Measurements from ENCODE around the gene SPATA2.
"Not testable (repeated sequence)": the region's sequence is repeated elsewhere in the genome, so short reads cannot be mapped to it uniquely, and the experiment has no call there.

The SPATA2 gene

GRCh38 chr20:49862607-49863200, 52.6 kb downstream of the SPATA2 start:
- no peak for DNase-seq (ENCODE audit: extremely low read depth in 1 of 2, low read depth in 1 of 2)

- DNase-seq (ENCODE audit: extremely low read depth in 1 of 2, low read depth in 1 of 2): not testable (repeated sequence)
Measured at GRCh38 chr20:49861232-49861631, 54.1 kb downstream of the SPATA2 start.

DNA sequence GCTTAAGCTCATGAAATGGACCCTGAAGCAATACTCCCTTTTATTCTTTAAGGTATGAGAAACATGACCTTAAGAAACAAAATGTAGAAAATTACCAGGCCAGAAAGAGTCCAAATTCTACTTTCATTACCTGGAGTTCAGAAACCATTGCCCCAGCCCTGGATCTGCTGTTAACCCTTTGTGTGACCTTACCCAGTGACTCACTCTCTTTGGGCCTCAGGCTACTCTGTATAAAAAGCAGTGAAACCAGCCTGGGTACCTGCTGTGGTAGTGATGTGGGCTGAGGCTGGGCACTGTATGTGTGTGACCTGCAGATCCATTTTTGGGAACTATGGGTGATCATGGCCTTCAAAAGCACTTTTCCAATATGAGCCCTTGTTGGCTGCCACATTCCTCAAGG, 55.5 kb downstream of the SPATA2 start:
- DNase-seq (ENCODE audit: extremely low read depth in 1 of 2, low read depth in 1 of 2): no peak

DNA sequence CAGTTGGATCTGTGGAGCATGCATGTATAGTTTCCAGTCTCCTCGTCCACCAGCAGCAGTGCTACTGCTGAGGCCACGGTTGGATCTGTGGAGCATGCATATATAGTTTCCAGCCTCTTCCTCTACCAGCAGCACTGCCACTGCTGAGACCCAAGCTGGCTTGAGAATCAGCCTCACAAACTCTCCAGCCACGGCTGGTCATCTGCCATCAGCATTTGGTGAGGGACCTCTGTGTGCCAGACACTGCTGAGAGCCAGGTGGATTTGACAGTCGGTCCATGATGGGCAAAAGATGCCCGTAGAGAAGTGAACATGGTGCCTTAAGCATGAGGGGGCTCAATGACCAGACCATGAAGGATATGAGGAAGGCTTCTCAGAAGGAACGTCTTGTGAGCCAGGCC, 56.3 kb downstream of the SPATA2 start:
- DNase-seq (ENCODE audit: extremely low read depth in 1 of 2, low read depth in 1 of 2): no peak

DNA sequence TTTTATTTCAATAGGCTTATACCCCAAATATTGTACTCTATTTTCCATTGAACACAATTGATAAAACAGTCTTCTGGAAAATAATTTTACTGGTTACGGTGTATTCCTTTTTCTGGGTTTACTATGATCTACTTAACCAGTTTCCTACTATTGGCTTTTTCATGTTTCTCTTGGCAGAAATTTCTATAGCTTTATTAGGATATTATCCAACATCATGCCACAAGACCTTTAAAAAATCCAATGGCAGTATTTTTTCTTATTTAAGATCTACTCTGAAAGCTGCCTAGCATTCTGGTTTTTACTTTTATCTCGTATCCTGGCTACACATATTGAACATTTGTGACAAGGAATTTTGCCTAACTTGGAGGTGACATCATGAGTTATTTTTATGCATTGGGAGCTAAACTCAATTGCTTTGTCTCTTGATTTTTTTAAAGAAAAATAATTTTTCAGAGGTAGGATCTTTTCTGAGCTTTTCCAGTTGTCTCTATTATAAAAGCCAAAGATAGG, 57.2 kb downstream of the SPATA2 start:
- no peak for DNase-seq (ENCODE audit: extremely low read depth in 1 of 2, low read depth in 1 of 2)

DNA sequence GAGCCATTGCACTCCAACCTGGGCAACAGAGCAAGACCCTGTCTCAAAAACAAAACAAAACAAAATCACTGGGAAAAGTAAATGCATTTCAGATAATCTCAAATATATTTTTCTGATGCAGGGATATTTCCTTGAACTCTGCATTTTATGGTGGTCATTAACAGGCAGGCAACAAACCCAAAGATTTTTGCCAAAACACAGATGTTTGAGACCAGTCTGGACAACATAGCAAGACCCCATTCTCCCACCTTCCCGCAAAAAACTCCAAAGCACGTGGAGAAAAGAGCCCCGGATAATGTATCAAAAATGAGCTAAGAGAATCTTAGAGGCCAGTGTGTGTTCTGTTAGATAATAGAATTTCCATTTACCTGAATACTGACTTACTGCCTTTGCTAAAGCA, 58.4 kb downstream of the SPATA2 start:
- DNase-seq (ENCODE audit: extremely low read depth in 1 of 2, low read depth in 1 of 2): no peak

- DNase-seq (ENCODE audit: extremely low read depth in 1 of 2, low read depth in 1 of 2): no peak
Measured at GRCh38 chr20:49854190-49854875, 61.0 kb downstream of the SPATA2 start.

- no peak for DNase-seq (ENCODE audit: extremely low read depth in 1 of 2, low read depth in 1 of 2)
Measured at GRCh38 chr20:49853640-49854039, 61.7 kb downstream of the SPATA2 start.

All from stimulated activated CD8-positive, alpha-beta memory T cell treated with anti-CD3 and anti-CD28 coated beads, Interleukin-7, amount 100 ng/mL, for 48 hours (primary cell).